Transverse colon (tissue), 3 donors: Measurements from ENCODE around the gene SHROOM3.

Source experiments
- CTCF ChIP-seq, 5 experiments: fragments of 200-600 bp in 3 of 5; fragments of 450-650 bp in 2 of 5; sonication (generic) in 3 of 5; IDR thresholded peaks; 1 replicate in 2 of 5; 2 replicates in 3 of 5; pipeline ENCODE4 v1.5.1; 2016 to 2017; ENCODE audit warnings: antibody characterized with exemption in 5 of 5, inconsistent platforms in 3 of 5, mild to moderate bottlenecking in 2 of 5, moderate library complexity in 1 of 5
- POLR2A ChIP-seq: fragments of 450-650 bp; IDR thresholded peaks from one replicate; pipeline ENCODE4 v1.6.1; 2016; ENCODE audit warnings: antibody characterized with exemption, mild to moderate bottlenecking, moderate library complexity

GRCh38 chr4:76674983-76675382, 240.0 kb downstream of the SHROOM3 start:
- TF ChIP-seq CTCF (IDR thresholded peaks at IDR 0.05) (no peak), POLR2A (no peak)
